Measurements from ENCODE around the gene ADAMTS2. TPM values are rescaled to one million over a fixed set of nuclear protein-coding genes. Genes with fewer than 3 reads are reported as not detected.

Gene ADAMTS2
- total and polyA plus RNA-seq, 4 experiments from 2014 or later, result 0.07 TPM; not detected in 3

DNA sequence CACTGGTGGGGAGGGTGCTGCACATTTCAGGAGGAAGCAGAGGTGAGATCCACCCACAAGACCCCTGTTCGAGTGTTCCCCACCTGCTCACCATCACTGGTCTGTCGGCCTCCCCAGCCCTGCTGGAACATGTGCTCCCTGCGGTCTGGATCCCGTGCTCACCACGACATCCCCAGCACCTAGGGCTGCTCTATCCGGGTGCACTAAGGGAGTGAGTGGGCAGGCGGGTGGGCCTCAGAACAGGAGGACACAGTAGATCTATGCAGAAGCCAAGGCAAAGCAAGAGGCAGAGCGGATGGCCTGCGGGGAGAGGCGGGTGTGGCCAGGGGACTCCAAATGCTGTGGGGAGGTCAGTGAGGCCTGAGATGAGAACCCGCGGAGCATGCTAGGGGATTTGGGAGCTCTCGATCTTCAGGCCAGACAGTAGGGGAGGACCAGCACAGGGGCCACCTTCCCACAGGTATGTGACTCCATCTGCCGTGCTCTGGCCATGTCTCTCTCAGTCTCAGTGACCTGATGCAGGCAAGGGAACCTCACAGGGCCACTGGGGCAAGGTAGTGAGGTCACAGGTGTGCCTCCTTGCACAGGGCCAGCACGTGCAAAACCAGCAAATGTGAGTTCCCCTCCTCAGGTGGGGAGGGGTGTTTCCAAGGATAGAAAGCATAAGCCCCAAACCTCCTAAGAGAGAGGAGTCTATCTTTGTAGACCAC lies 150.9 kb downstream of the ADAMTS2 start:
- no peak overlapping the region for H3K4me3 ChIP-seq (ENCODE audit: low read length in 2 of 2)
- no peaks in the 10 kb centered on the region for H3K27me3 ChIP-seq (ENCODE audit: insufficient read depth, low read length)
- POLR2A ChIA-PET (ENCODE audit: partially characterized antibody), result no interaction called here
- no peaks in the 10 kb centered on the region for H3K36me3 ChIP-seq (ENCODE audit: insufficient read depth, low read length)
- DNase-seq, result no peak
- Mint-ChIP-seq H3K27ac (no peak overlapping the region), H3K9me3 (no peaks in the 10 kb centered on the region), H3K36me3 (no peaks in the 10 kb centered on the region), H3K27me3 (no peaks in the 10 kb centered on the region), H3K4me1 (no peaks in the 10 kb centered on the region), H3K4me3 (no peak overlapping the region)
- intact Hi-C loops (cut with micrococcal nuclease), result no loop called here
- H3K9me3 ChIP-seq (ENCODE audit: control insufficient read depth in 1 of 2, low read length in 2 of 2), result no peaks in the 10 kb centered on the region
- H3K27ac ChIP-seq (ENCODE audit: low read depth, low read length), result no peak overlapping the region
- no peaks in the 10 kb centered on the region for H3K4me1 ChIP-seq (ENCODE audit: insufficient read depth, low read length)
- CTCF ChIA-PET (ENCODE audit: partially characterized antibody), result no interaction called here

DNA sequence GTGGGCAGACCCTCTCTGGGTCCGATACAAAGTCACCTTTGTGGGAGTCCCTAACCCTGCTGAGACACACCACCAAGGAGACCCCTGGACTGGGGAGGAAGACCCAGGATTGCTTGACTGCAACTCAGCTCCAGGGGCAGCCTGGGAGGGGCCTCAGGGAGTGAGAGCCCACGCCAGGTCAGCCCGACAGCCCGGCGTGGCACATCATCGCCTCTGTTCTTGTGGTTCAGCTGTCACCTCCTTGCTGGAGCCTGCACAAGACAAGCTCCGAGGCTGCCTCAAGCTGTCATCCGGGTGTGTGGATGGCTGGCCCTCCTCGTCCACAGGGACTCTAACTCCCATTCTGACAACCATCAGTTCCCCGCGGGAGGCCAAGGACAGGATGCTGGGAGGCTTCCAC lies 151.5 kb downstream of the ADAMTS2 start:
- intact Hi-C loops (cut with micrococcal nuclease), result no loop called here
- CTCF ChIA-PET (ENCODE audit: partially characterized antibody), result no interaction called here
- H3K4me3 Mint-ChIP-seq, result no peak overlapping the region

DNA sequence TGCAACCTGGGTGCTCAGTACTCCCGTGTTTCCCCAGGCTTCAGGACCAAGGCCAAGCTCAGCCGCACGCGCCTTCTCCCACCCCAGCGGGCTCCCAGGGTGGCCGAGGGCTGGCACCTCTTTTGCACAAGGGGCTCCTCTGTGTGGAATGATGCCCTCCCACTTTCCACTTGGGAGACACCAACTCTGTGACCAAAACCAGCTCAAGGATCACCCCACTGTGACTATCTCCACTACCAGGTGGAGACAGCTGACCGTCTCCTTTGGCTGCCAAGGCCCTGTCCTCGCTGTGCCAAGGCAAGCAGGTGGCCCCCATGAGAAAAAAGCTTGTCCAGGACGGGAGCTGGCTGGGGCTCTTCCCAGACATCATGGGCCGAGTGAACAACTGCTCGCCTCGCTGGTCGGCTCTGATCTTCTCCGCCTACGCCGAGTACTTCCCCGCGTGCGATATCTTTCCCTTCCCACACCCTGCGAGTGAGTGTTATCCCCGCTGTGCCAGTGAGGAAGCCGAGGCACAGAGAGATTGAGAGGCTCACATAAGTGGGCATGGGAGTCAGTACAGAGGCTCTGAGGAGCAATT lies 152.3 kb downstream of the ADAMTS2 start:
- H3K4me1 Mint-ChIP-seq, result no peaks in the 10 kb centered on the region

More for the DNA sequence above, 151.5 kb downstream of the ADAMTS2 start:
- POLR2A ChIA-PET (ENCODE audit: partially characterized antibody), result no interaction called here
- Histone ChIP-seq H3K27ac (ENCODE audit: low read depth, low read length) (no peak overlapping the region), H3K36me3 (ENCODE audit: insufficient read depth, low read length) (no peaks in the 10 kb centered on the region), H3K4me1 (ENCODE audit: insufficient read depth, low read length) (no peaks in the 10 kb centered on the region), H3K27me3 (ENCODE audit: insufficient read depth, low read length) (no peaks in the 10 kb centered on the region), H3K4me3 (ENCODE audit: low read length in 2 of 2) (no peak overlapping the region), H3K9me3 (ENCODE audit: control insufficient read depth in 1 of 2, low read length in 2 of 2) (no peaks in the 10 kb centered on the region)
- no peaks in the 10 kb centered on the region for H3K4me1 Mint-ChIP-seq
- no peaks in the 10 kb centered on the region for H3K9me3 Mint-ChIP-seq
- H3K27ac Mint-ChIP-seq, result no peak overlapping the region
- DNase-seq, result no peak
- peaks cover 0 to 2% of the 10 kb centered on the region in 2 donors for H3K27me3 Mint-ChIP-seq
- H3K36me3 Mint-ChIP-seq, result no peaks in the 10 kb centered on the region

DNA sequence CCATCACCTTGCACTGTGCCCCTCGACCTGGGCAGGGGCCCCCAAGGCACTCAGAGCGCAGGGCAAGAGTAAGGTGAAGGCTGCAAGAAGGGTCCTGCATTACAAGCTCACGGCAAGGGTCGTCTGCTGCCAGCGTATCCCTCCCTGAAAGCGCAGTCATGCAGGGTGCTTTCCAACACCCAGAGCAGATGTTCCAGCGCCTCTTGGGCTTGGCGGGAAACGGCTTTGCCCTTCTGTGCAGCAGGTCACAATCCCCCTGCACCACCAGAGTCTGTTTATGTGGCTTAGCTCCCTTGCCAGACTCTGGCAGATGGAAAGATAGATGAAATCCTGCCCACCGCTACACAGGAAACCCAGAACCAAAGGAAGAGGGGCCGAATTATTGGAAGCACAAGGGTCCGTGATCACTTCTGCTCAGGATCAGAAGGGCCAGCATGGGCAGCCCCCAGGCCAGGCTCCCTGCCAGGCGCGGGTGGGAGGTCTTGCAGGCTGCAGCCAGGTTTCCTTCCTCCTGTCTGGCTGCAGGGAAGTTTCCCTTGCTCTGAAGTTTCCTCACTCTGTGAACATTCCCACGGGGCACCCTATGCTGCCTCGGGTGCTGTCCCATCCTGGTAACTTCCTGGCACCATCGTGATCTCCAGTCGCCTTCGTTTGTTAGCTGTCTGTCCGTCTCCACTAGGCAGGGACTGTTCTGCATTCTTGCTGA lies 152.9 kb downstream of the ADAMTS2 start:
- Mint-ChIP-seq H3K9me3 (no peaks in the 10 kb centered on the region), H3K4me3 (no peak overlapping the region), H3K27ac (no peak overlapping the region), H3K27me3 (peaks cover 0 to 6% of the 10 kb centered on the region in 2 donors), H3K4me1 (no peaks in the 10 kb centered on the region), H3K36me3 (no peaks in the 10 kb centered on the region)
- no peak overlapping the region for H3K27ac ChIP-seq (ENCODE audit: low read depth, low read length)
- H3K36me3 ChIP-seq (ENCODE audit: insufficient read depth, low read length), result no peaks in the 10 kb centered on the region
- H3K4me3 ChIP-seq (ENCODE audit: low read length in 2 of 2), result no peak overlapping the region
- CTCF ChIA-PET (ENCODE audit: partially characterized antibody), result no interaction called here
- intact Hi-C loops (cut with micrococcal nuclease), result no loop called here
- no peak for DNase-seq
- H3K27me3 ChIP-seq (ENCODE audit: insufficient read depth, low read length), result no peaks in the 10 kb centered on the region
- H3K9me3 ChIP-seq (ENCODE audit: control insufficient read depth in 1 of 2, low read length in 2 of 2), result no peaks in the 10 kb centered on the region
- POLR2A ChIA-PET (ENCODE audit: partially characterized antibody), result no interaction called here
- H3K4me1 ChIP-seq (ENCODE audit: insufficient read depth, low read length), result no peaks in the 10 kb centered on the region

More for the DNA sequence above, 152.3 kb downstream of the ADAMTS2 start:
- ChIA-PET CTCF (ENCODE audit: partially characterized antibody) (no interaction called here), POLR2A (ENCODE audit: partially characterized antibody) (no interaction called here)
- no peaks in the 10 kb centered on the region for H3K36me3 Mint-ChIP-seq
- no peaks in the 10 kb centered on the region for H3K9me3 Mint-ChIP-seq
- H3K4me1 ChIP-seq (ENCODE audit: insufficient read depth, low read length), result no peaks in the 10 kb centered on the region
- DNase-seq, result no peak
- H3K27me3 ChIP-seq (ENCODE audit: insufficient read depth, low read length), result no peaks in the 10 kb centered on the region
- no peak overlapping the region for H3K27ac ChIP-seq (ENCODE audit: low read depth, low read length)
- no peak overlapping the region for H3K4me3 ChIP-seq (ENCODE audit: low read length in 2 of 2)
- no peaks in the 10 kb centered on the region for H3K36me3 ChIP-seq (ENCODE audit: insufficient read depth, low read length)
- no peak overlapping the region for H3K27ac Mint-ChIP-seq
- peaks cover 0 to 6% of the 10 kb centered on the region in 2 donors for H3K27me3 Mint-ChIP-seq
- H3K4me3 Mint-ChIP-seq, result no peak overlapping the region
- intact Hi-C loops (cut with micrococcal nuclease), result no loop called here
- no peaks in the 10 kb centered on the region for H3K9me3 ChIP-seq (ENCODE audit: control insufficient read depth in 1 of 2, low read length in 2 of 2)

DNA sequence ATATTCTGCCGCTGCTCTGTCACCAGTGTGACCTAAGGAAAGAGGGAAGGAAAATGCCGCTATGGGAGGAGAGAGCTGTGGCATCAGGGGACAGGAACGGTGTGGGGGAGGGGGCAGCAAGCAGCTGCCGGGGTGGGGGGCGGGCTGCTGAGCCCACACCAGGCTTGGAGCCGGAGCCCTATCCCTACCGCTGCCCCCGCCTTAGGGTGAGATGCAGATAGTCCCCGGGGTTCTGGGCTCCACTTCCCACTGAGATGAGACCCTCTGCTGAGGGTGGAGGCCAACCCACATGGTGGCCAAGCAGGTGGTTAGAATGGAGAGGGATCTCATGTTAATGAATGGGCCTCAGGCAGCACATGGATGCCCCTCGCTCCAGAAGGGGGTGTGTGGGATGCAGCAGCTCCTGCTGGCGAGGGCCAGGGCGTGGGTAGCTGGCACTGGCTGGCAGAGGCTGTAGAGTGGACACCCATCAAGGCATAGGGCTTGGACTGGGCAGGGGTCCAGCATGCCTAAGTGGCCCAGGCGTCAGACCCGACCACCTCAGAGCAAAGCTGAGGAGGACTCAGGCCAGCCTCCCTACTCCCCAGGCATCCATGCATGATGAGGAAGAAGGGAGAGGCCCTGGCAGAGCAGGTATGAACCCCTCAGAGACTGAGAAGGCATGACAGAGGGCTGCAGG lies 153.6 kb downstream of the ADAMTS2 start:
- Histone ChIP-seq H3K36me3 (ENCODE audit: insufficient read depth, low read length) (no peaks in the 10 kb centered on the region), H3K4me3 (ENCODE audit: low read length in 2 of 2) (no peak overlapping the region), H3K9me3 (ENCODE audit: control insufficient read depth in 1 of 2, low read length in 2 of 2) (no peaks in the 10 kb centered on the region), H3K27ac (ENCODE audit: low read depth, low read length) (no peak overlapping the region), H3K27me3 (ENCODE audit: insufficient read depth, low read length) (no peaks in the 10 kb centered on the region), H3K4me1 (ENCODE audit: insufficient read depth, low read length) (no peaks in the 10 kb centered on the region)
- peaks cover 0 to 6% of the 10 kb centered on the region in 2 donors for H3K27me3 Mint-ChIP-seq
- no peak overlapping the region for H3K27ac Mint-ChIP-seq
- ChIA-PET POLR2A (ENCODE audit: partially characterized antibody) (no interaction called here), CTCF (ENCODE audit: partially characterized antibody) (no interaction called here)
- DNase-seq, result no peak
- H3K36me3 Mint-ChIP-seq, result no peaks in the 10 kb centered on the region
- H3K4me3 Mint-ChIP-seq, result no peak overlapping the region
- no peaks in the 10 kb centered on the region for H3K9me3 Mint-ChIP-seq
- no peaks in the 10 kb centered on the region for H3K4me1 Mint-ChIP-seq
- intact Hi-C loops (cut with micrococcal nuclease), result no loop called here

DNA sequence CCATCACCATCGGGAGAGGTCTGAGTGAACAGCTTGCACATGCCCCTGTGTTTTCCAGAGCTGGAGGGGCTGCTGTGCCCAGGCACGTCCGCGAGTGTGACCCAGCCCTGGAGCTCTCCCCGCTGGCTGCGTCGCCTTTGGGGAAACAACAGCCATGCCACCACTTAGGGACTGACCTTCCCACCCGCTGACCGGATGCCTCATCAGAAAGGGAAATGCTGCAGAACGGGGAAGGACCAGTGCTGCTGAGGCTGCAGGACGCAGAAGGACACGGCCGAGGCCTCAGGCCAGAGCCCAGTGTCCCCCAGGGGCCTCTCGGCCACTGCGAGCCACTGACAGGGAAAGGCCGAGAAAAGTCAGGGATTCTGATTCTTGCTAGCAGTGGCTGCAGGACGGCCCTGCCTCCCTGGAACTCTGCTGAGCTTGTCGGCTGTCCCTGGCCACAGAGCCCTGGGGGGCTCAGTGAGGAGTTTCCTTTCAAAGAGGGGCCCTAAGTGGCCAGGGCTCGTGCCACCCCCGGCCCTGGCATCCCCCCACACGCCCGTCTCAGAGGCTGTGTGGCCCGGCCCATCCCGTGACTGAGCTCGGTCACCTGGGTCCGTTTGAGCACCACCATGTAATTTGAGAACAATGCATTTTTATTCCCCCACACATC lies 154.3 kb downstream of the ADAMTS2 start:
- CTCF ChIA-PET (ENCODE audit: partially characterized antibody), result no interaction called here
- H3K4me1 Mint-ChIP-seq, result no peaks in the 10 kb centered on the region
- intact Hi-C loops (cut with micrococcal nuclease), result no loop called here
- Histone ChIP-seq H3K4me3 (ENCODE audit: low read length in 2 of 2) (no peak overlapping the region), H3K27me3 (ENCODE audit: insufficient read depth, low read length) (no peaks in the 10 kb centered on the region), H3K4me1 (ENCODE audit: insufficient read depth, low read length) (no peaks in the 10 kb centered on the region), H3K27ac (ENCODE audit: low read depth, low read length) (no peak overlapping the region), H3K36me3 (ENCODE audit: insufficient read depth, low read length) (no peaks in the 10 kb centered on the region), H3K9me3 (ENCODE audit: control insufficient read depth in 1 of 2, low read length in 2 of 2) (no peaks in the 10 kb centered on the region)
- H3K4me3 Mint-ChIP-seq, result no peak overlapping the region
- no peaks in the 10 kb centered on the region for H3K36me3 Mint-ChIP-seq
- H3K27ac Mint-ChIP-seq, result no peak overlapping the region
- POLR2A ChIA-PET (ENCODE audit: partially characterized antibody), result no interaction called here
- no peak for DNase-seq
- no peaks in the 10 kb centered on the region for H3K9me3 Mint-ChIP-seq
- peaks cover 0 to 6% of the 10 kb centered on the region in 2 donors for H3K27me3 Mint-ChIP-seq

DNA sequence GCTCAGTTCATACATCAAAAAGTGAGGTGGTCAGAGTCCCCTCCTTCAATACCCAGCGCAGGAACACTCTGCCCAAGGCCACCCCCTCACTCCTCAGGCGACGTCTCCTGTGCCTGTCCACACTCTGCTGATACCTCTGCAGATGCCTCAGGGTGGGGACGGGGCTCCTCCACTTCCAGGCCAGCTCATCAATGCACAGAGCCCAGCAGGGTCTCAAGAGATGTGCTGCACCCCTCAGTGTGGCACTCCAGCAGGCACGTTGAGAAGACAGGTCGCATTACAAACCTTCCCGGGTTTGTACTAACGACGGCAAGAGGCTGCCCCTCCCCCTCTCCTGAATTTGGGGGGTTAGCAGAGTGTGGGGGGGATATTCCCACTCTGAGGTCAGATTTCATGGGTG lies 156.6 kb downstream of the ADAMTS2 start:
- H3K36me3 ChIP-seq (ENCODE audit: insufficient read depth, low read length), result no peaks in the 10 kb centered on the region
- no peak overlapping the region for H3K4me3 ChIP-seq (ENCODE audit: low read length in 2 of 2)
- H3K27ac Mint-ChIP-seq, result no peak overlapping the region
- ChIA-PET POLR2A (ENCODE audit: partially characterized antibody) (no interaction called here), CTCF (ENCODE audit: partially characterized antibody) (no interaction called here)
- H3K4me3 Mint-ChIP-seq, result no peak overlapping the region
- H3K36me3 Mint-ChIP-seq, result no peaks in the 10 kb centered on the region
- intact Hi-C loops (cut with micrococcal nuclease), result no loop called here
- H3K9me3 ChIP-seq (ENCODE audit: control insufficient read depth in 1 of 2, low read length in 2 of 2), result no peaks in the 10 kb centered on the region
- peaks cover 0 to 2% (median 0%) of the 10 kb centered on the region in 8 donors for H3K9me3 Mint-ChIP-seq
- H3K27ac ChIP-seq (ENCODE audit: low read depth, low read length), result no peak overlapping the region
- no peaks in the 10 kb centered on the region for H3K27me3 ChIP-seq (ENCODE audit: insufficient read depth, low read length)
- H3K4me1 ChIP-seq (ENCODE audit: insufficient read depth, low read length), result no peaks in the 10 kb centered on the region
- no peak for DNase-seq
- peaks cover 3 to 17% of the 10 kb centered on the region in 2 donors for H3K27me3 Mint-ChIP-seq
- H3K4me1 Mint-ChIP-seq, result no peaks in the 10 kb centered on the region

Data from CD4-positive, alpha-beta memory T cell (primary cell).